GM12891 (cell line): ENCODE measurements around the gene RAP1GAP.

Source experiments
- DNase-seq: peaks from one replicate; pipeline ENCODE4 v3.0.0; 2011; ENCODE audit warnings: low spot score; ENCODE audit not compliant: insufficient read length
- FAIRE-seq: peaks from 2 replicates; lab custom pipeline; 2011; peaks lifted over from hg19 to GRCh38; lab: Jason Lieb, UNC
- PAX5 ChIP-seq: IDR thresholded peaks from 2 replicates; pipeline ENCODE4 v1.6.1; 2011; ENCODE audit warnings: low read length, moderate library complexity, mild to moderate bottlenecking; ENCODE audit not compliant: insufficient read depth, severe bottlenecking
- POLR2A ChIP-seq: IDR thresholded peaks from 2 replicates; pipeline ENCODE4 v1.6.1; 2011; ENCODE audit warnings: low read depth, low read length, control low read depth
- POLR2AphosphoS5 ChIP-seq: IDR thresholded peaks from 2 replicates; pipeline ENCODE4 v1.6.1; 2011; ENCODE audit warnings: low read depth, low read length, control low read depth
- POU2F2 ChIP-seq: IDR thresholded peaks from 2 replicates; pipeline ENCODE4 v1.6.1; 2011; ENCODE audit warnings: low read depth, mild to moderate bottlenecking, control low read depth, low read length, moderate library complexity
- SPI1 ChIP-seq: IDR thresholded peaks from 2 replicates; pipeline ENCODE4 v1.6.1; 2011; ENCODE audit warnings: low read depth, low read length, control low read depth
- TAF1 ChIP-seq: IDR thresholded peaks from 2 replicates; pipeline ENCODE4 v1.6.1; 2011; ENCODE audit warnings: low read depth, low read length, control low read depth

RAP1GAP gene

GRCh38 chr1:21655259-21655658 lies 13.9 kb downstream of the RAP1GAP start:
- FAIRE-seq: no peak
- DNase-seq: no peak
- no peak for TF ChIP-seq TAF1
- TF ChIP-seq POLR2AphosphoS5: no peak
- TF ChIP-seq PAX5: no peak
- no peak for TF ChIP-seq SPI1
- no peak for TF ChIP-seq POU2F2
- no peak for TF ChIP-seq POLR2A

- no peak for DNase-seq
- TF ChIP-seq TAF1: no peak
- no peak for FAIRE-seq
These were observed 14.9 kb downstream of the RAP1GAP start for GRCh38 chr1:21654209-21654608.

GRCh38 chr1:21653744-21654100 lies 15.4 kb downstream of the RAP1GAP start:
- FAIRE-seq (no peak), DNase-seq (no peak)
- TF ChIP-seq POU2F2 (no peak), TAF1 (no peak)

GRCh38 chr1:21652937-21653743 lies 16.0 kb downstream of the RAP1GAP start:
- FAIRE-seq (no peak), DNase-seq (no peak)
- TF ChIP-seq TAF1 (no peak), SPI1 (no peak), PAX5 (no peak), POLR2AphosphoS5 (no peak), POU2F2 (no peak), POLR2A (no peak)

- FAIRE-seq: no peak
- no peak for DNase-seq
- TF ChIP-seq SPI1: no peak
- no peak for TF ChIP-seq POLR2AphosphoS5
- TF ChIP-seq TAF1: no peak
- TF ChIP-seq POLR2A: no peak
- no peak for TF ChIP-seq POU2F2
- no peak for TF ChIP-seq PAX5
These were observed 16.8 kb downstream of the RAP1GAP start for GRCh38 chr1:21652101-21652936.

- no peak for DNase-seq
- no peak for TF ChIP-seq PAX5
- TF ChIP-seq POLR2A: no peak
- TF ChIP-seq TAF1: no peak
- no peak for TF ChIP-seq POU2F2
- no peak for TF ChIP-seq POLR2AphosphoS5
- TF ChIP-seq SPI1: no peak
- FAIRE-seq: peak; percentile 82
These were observed 17.7 kb downstream of the RAP1GAP start for GRCh38 chr1:21651214-21652042.

GRCh38 chr1:21650400-21650799 lies 18.8 kb downstream of the RAP1GAP start:
- TF ChIP-seq POLR2A (no peak), POU2F2 (no peak)
- DNase-seq (no peak), FAIRE-seq (no peak)

- FAIRE-seq: no peak
These were observed 19.8 kb downstream of the RAP1GAP start for GRCh38 chr1:21649315-21649714.

GRCh38 chr1:21648791-21649190 lies 20.4 kb downstream of the RAP1GAP start:
- TF ChIP-seq TAF1: no peak
- TF ChIP-seq SPI1: no peak
- no peak for TF ChIP-seq POLR2A
- TF ChIP-seq POLR2AphosphoS5: no peak
- no peak for FAIRE-seq
- no peak for DNase-seq

More at GRCh38 chr1:21649315-21649714, 19.8 kb downstream of the RAP1GAP start:
- TF ChIP-seq POU2F2: no peak
- TF ChIP-seq POLR2AphosphoS5: no peak
- TF ChIP-seq SPI1: no peak
- no peak for TF ChIP-seq PAX5
- TF ChIP-seq TAF1: no peak
- no peak for TF ChIP-seq POLR2A
- DNase-seq: no peak

GRCh38 chr1:21648352-21648730 lies 20.8 kb downstream of the RAP1GAP start:
- FAIRE-seq (no peak), DNase-seq (no peak)
- no peak for TF ChIP-seq PAX5
